Cardiac fibroblast (primary cell): Measurements from ENCODE around the gene PRKG1.

ENCODE experiments used
- DNase-seq, 2 donors: peaks; one replicate each; pipeline versions ENCODE4 v3.0.0 to v3.0.0-alpha.2; 2010; ENCODE audit warnings: low read depth in 2 of 2
- H3K4me3 ChIP-seq, 2 donors: replicated peaks in 1 of 2; 1 replicate in 1 of 2; 2 replicates in 1 of 2; pipeline ENCODE4 v1.5.1; 2011; ENCODE audit warnings: low read depth in 2 of 2, low read length in 2 of 2, mild to moderate bottlenecking in 2 of 2, moderate library complexity in 1 of 2
- TF ChIP-seq, protein P1 (sequence below): IDR thresholded peaks from one replicate; pipeline ENCODE4 v1.5.1; 2011; ENCODE audit warnings: low read depth, mild to moderate bottlenecking, low read length, inconsistent platforms

PRKG1 gene

DNA sequence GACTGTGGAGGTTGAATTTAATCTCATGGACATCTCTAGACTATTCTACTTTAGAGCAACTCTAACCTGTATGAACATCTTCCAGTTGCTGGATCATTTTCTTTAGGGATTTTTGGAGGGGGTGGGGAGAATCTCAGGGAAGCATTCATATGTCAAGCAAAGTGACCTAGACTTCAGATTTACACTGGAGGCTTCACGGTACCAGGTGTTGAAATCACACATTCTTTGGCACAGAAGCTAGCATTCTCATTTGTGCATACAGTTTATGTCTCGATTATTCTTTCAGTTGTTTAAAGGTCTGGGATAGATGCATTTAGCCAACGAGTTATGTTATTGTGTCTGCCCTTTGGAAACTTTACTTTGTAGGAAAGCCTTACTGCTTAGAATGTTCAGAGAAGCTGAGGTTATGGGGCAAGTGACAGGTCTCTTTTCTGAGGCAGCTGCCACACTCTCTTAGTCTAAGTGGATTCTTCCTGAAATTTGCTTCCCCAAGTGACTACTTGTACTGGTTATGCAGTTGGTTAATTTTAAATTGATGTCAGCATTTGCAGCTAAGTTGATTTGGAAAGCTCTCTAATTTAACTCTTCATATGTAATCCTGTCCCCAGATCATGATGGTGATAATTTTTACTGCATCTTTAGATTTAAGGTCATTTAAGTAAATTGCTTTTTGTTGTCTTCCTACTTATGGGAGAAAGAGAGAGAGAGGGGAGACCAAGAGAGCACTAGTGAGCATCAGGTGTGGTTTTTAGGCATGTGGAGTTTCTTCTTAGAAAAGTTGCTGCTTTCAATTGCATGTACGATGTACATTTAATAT, 153.8 kb downstream of the PRKG1 start:
- TF ChIP-seq, protein P1, sequence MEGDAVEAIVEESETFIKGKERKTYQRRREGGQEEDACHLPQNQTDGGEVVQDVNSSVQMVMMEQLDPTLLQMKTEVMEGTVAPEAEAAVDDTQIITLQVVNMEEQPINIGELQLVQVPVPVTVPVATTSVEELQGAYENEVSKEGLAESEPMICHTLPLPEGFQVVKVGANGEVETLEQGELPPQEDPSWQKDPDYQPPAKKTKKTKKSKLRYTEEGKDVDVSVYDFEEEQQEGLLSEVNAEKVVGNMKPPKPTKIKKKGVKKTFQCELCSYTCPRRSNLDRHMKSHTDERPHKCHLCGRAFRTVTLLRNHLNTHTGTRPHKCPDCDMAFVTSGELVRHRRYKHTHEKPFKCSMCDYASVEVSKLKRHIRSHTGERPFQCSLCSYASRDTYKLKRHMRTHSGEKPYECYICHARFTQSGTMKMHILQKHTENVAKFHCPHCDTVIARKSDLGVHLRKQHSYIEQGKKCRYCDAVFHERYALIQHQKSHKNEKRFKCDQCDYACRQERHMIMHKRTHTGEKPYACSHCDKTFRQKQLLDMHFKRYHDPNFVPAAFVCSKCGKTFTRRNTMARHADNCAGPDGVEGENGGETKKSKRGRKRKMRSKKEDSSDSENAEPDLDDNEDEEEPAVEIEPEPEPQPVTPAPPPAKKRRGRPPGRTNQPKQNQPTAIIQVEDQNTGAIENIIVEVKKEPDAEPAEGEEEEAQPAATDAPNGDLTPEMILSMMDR, result no peak
- no peak for DNase-seq
- no peak overlapping the region for H3K4me3 ChIP-seq

DNA sequence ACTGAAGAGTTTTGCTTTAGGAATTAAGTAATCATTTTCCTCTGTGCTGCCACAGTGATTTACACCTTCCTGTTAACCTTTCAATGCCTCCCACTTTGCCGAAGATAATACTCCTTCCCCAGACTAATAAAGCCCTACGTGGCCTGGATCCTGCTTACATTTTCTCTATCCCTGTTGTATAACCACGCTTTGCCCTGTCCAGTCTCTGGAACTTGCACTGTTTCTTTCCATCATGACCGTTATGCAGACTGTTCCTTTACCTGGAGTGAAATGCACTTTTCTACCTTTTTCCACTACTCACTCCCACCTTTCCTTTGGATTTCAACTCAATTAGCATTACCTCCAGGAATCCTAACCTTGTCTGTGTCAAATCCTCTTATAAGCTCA, 154.4 kb downstream of the PRKG1 start:
- TF ChIP-seq, protein P1, result no peak
- no peak overlapping the region for H3K4me3 ChIP-seq
- DNase-seq, result no peak

DNA sequence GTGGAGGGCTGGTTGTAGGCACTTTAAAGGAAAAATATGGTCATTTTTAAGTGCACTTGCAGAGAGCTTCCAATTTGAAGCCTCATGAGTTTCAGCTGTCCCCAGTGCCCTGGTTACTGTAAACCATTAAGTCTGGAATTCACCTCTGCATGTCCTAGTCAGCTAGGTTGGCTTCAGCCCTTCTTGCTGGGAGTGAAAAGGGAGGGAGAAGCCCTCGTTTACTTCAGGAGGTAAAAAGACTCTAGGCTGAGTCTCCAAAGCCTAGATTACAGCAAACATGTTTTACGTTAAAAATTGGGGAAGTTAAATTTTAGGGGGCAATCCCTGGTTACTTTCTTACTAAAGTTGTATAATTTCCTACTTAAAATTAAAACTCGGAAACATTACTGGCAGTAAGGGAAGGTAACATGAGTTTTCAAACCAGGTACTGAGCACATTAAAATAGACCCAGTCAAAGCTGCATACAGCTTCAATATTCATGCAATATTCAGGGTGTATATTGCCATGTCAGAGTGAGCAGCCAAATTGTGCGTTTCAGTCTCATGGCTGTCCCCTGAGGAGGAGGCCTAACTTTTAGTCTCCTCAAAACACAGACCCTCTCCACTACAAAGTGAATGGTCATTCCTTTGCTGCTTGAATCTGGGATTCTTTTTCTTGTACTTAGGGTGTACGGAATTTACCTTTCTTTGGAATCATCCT, 156.7 kb downstream of the PRKG1 start:
- DNase-seq, result no peak
- H3K4me3 ChIP-seq, result no peak overlapping the region
- TF ChIP-seq, protein P1, result no peak

DNA sequence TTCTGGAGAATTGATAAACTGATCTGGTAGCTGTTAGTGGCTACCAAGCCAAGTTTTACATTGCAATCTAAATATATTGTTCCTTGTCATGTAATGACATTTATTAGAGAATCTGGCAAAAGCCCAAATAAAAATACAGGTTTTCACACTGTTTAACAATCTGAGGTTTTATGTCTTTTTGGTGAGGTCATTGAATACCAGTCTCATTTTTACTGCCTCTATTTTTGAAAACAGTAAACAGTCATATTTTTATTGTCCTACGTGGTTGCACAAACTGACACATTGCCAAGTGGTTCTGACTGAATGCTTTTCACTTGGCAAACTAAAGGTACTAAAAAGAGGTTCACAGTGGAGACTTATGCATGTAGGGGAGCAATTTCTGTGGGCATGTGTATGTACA, 157.5 kb downstream of the PRKG1 start:
- no peak overlapping the region for H3K4me3 ChIP-seq
- peak; percentile 16 to 21 for DNase-seq
- TF ChIP-seq, protein P1, result no peak

DNA sequence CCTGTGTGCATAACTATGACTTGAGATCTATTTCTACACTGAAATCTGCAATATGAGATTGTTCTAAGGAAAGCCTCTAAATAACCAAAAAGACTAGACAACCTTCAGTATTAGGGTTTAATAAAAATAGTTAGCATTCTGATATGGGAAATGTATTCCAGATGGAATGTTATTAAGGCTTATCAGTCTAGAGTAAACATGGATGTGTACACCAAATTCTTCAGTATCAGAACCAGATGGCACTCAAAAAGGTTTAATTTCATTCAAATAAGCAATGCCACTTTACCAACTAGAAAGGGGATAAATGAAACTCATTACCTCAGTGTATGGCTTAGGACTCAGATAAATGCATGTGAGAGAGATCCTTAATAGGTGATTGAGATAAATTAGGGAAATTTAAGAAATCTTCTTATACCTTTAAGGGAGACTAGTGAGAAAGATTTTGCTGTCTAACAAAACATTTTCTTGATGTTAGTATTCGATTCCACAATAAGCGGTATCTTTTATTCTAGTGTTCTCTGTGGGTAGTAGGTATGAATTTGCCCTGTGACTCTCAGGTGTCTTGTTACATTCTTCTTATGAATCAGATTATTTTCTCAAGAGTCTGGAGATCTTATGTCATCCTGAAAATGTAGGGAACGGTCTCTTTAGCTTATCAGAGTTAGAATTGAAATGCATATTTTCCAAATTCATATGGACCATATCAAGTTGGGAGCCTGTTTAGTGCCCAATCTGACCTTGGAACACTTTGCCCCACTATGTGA, 159.2 kb downstream of the PRKG1 start:
- no peak for DNase-seq
- no peak overlapping the region for H3K4me3 ChIP-seq
- TF ChIP-seq, protein P1, result no peak

DNA sequence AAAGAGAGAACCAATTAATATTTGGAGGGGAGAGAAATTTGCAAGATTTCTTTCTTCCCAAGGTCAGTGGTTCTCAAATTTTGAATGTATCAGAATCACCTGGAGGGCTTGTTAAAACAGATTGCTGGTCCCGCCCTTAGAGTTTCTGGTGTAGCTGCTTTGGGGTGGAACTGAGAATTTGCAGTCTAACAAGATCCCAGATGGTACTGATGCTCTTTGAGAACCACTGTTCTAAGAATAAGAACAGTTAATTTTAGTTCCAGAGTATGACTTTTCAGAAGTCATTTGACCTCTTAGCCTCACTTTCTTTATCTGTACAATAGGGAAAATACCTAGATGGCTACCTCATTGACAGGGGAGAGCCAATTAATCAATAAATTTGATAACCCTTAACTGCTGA, 161.6 kb downstream of the PRKG1 start:
- TF ChIP-seq, protein P1, result no peak
- H3K4me3 ChIP-seq, result no peak overlapping the region
- DNase-seq, result no peak
